Stomach (tissue), 9 donors: Measurements from ENCODE around the gene BTBD6. TPM values are rescaled to one million over a fixed set of nuclear protein-coding genes. Genes with fewer than 3 reads are reported as not detected.

Source experiments
- DNase-seq, 2 donors: peaks; one replicate each; pipeline versions ENCODE4 v3.0.0 to v3.0.0-alpha.2; 2013 to 2019
- H3K27ac ChIP-seq, 5 donors: fragments of 200-600 bp in 4 of 5; sonication (generic) in 4 of 5; one replicate each; pipeline ENCODE4 v1.5.1; 2013 to 2019; ENCODE audit warnings: mild to moderate bottlenecking in 1 of 5, moderate library complexity in 1 of 5
- H3K27me3 ChIP-seq, 3 donors: fragments of 200-600 bp; sonication (generic); one replicate each; pipeline ENCODE4 v1.5.1; 2017 to 2019; ENCODE audit warnings: mixed run types in 1 of 3
- H3K36me3 ChIP-seq, 4 donors: fragments of 200-600 bp; sonication (generic); 1 replicate in 3 of 4; 2 replicates in 1 of 4; pipeline ENCODE4 v1.5.1; 2016 to 2019
- H3K4me1 ChIP-seq, 4 donors: fragments of 200-600 bp; sonication (generic); one replicate each; pipeline ENCODE4 v1.5.1; 2016 to 2019
- H3K4me3 ChIP-seq, 4 donors: fragments of 200-600 bp; sonication (generic) in 3 of 4; one replicate each; pipeline ENCODE4 v1.5.1; 2016 to 2019; ENCODE audit warnings: mild to moderate bottlenecking in 1 of 4
- H3K9me3 ChIP-seq, 4 donors: fragments of 200-600 bp; sonication (generic); one replicate each; pipeline ENCODE4 v1.5.1; 2016 to 2019
- CTCF ChIP-seq, 7 experiments: fragments of 450-650 bp in 4 of 7; fragments of 200-600 bp in 3 of 7; sonication (generic) in 3 of 7; IDR thresholded peaks; one replicate each; pipeline ENCODE4 v1.5.1; 2016 to 2019; ENCODE audit warnings: antibody characterized with exemption in 7 of 7, control low read depth in 2 of 7, mild to moderate bottlenecking in 1 of 7
- EP300 ChIP-seq: sonication (generic); formaldehyde crosslinking; IDR thresholded peaks from one replicate; pipeline ENCODE4 v1.6.1; 2017; ENCODE audit warnings: antibody characterized with exemption
- POLR2A ChIP-seq, 4 donors: fragments of 450-650 bp; IDR thresholded peaks; one replicate each; pipeline ENCODE4 v1.6.1; 2016; ENCODE audit warnings: antibody characterized with exemption in 4 of 4, control low read depth in 2 of 4, mild to moderate bottlenecking in 1 of 4, moderate library complexity in 1 of 4
- POLR2AphosphoS5 ChIP-seq, 3 donors: sonication (generic); formaldehyde crosslinking; IDR thresholded peaks; one replicate each; pipeline ENCODE4 v1.6.1; 2016; ENCODE audit warnings: antibody characterized with exemption in 3 of 3
- WGBS, 5 donors: extraction: QIAGEN DNeasy Blood & Tissue Kit in 3 of 5; methylation state at CpG; one replicate each; pipeline versions ENCODE4 v1.1.5 to v1.1.7; 2013 to 2018; 5-methylcytosine and 5-hydroxymethylcytosine counted together
- intact Hi-C: fragments of 100-400 bp; cut with DNase I; formaldehyde crosslinking; loops from one replicate; pipeline ENCODE4 v1.15.1; 2023; ENCODE audit warnings: low total_unique reads
- polyA plus RNA-seq, 3 donors: library from polyadenylated mRNA; stranded (reverse); fragments of 200-250 nt; gene quantifications; one replicate each; pipeline ENCODE4 v1.2.3, GENCODE V29; 2013
- total RNA-seq, 5 donors: library from RNA; depleted of rRNA; stranded (reverse); fragments of >200 nt; gene quantifications; one replicate each; pipeline versions ENCODE4 v1.1.0 to v1.2.3, GENCODE V29; 2014 to 2016
- donor health status: healthy with polysubstance abuse.
- donor health status: Bipolar disorder and iron deficiency.
- donor health status: healthy.

BTBD6 gene
- total and polyA plus RNA-seq, 8 donors = 13.4 to 55.0 (median 38.0) TPM

DNA sequence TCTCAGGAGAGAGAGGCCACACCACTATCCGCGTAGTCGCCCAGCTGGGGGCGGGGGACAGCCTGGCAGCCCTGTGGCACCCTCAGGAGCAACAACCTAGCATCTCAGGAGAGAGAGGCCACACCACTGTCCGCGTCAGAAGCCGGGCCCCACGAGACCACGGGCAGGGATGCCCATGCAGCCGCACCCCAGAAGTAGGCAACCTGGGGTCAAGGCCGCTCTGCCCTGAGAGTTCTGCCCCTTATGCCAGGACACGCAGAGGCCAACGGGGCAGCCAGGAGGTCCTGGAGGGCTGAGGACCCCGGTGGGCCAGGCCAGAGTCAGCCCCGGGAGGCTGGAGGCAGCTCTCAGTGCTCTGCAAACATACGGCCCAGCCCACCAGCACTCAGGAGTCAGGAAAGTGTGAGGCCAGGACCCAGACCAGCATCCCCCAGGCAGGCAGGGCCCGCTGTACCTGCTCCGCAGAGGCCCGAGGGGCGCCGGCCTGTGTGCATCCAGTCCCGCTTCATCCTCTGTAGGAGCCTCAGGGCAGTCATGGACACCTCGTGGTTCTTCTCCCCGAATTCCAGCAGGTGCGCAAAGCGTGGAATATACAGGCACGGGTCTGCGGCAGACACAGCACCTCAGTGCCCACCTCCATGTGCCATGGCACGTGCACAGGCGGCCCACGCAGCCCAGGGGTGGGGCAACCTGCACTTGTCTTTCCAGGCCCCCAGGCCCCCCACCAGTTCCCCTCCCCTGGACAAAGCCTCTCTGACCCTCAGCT lies 7.3 kb upstream of the BTBD6 start:
- intact Hi-C loops = no loop called here
- TF ChIP-seq POLR2A (IDR thresholded peaks at IDR 0.05) = no peak
- TF ChIP-seq CTCF (IDR thresholded peaks at IDR 0.05) = no peak
- TF ChIP-seq EP300 = no peak
- TF ChIP-seq POLR2AphosphoS5 (IDR thresholded peaks at IDR 0.05) = no peak
- H3K36me3 ChIP-seq = peaks cover 5 to 37% (median 23%) of the 10 kb centered on the region in 4 donors
- no peaks in the 10 kb centered on the region for H3K27me3 ChIP-seq
- DNase-seq = no peak
- WGBS, 5 donors = 95 to 98% (median 97%) methylated on average over 10 to 27 of the region's 31 CpGs
- H3K4me1 ChIP-seq = no peaks in the 10 kb centered on the region
- no peak overlapping the region for H3K4me3 ChIP-seq
- no peaks in the 10 kb centered on the region for H3K9me3 ChIP-seq
- no peak overlapping the region for H3K27ac ChIP-seq

DNA sequence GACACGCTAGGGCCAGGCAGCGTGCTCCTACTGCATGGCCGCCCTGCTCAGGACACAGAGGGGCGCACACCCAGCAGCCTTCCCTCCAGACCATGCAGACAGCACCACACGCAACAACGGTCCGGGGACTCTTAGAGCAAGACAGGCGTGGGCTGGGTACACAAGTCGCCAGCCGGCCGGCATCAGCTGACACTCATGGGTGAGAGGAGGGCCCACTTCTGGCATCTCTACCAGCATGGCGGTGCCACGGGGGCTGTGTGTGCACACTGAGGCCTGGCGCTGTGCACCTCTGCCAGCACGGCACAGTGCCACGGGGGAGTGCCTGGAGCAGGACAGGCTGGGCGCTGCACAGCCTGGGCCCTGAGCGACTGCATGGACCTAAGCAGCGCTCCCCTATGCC lies 6.7 kb upstream of the BTBD6 start:
- Histone ChIP-seq H3K27me3 (no peaks in the 10 kb centered on the region), H3K4me1 (no peaks in the 10 kb centered on the region), H3K36me3 (peaks cover 5 to 37% (median 26%) of the 10 kb centered on the region in 4 donors), H3K27ac (no peak overlapping the region), H3K9me3 (no peaks in the 10 kb centered on the region), H3K4me3 (no peak overlapping the region)
- WGBS, 5 donors = 86 to 98% (median 95%) methylated on average over 13 to 19 of the region's 19 CpGs; no CpG with 5 or more reads in 1 of the 5 donors
- intact Hi-C loops = no loop called here
- no peak for DNase-seq
- no peak for TF ChIP-seq CTCF (IDR thresholded peaks at IDR 0.05)
- TF ChIP-seq POLR2AphosphoS5 (IDR thresholded peaks at IDR 0.05) = no peak
- no peak for TF ChIP-seq POLR2A (IDR thresholded peaks at IDR 0.05)
- no peak for TF ChIP-seq EP300

DNA sequence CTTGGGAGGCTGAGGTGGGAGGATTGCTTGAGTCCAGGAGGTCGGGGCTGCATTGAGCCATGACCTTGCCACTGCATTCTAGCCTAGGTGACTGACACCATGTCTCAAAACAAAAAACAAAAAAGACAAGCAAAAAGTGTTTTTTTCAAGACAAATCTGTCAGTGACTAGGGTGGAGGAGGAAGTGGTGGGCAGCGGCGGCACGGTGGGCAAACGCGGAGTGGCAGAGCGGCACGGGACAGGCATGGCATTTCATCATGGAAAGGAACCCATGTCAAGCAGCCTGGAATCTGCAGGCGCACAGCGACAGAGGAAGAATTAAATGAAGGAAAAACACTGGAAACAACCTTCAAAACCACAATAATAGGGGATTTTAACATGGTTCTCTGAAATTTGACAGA lies 4.0 kb upstream of the BTBD6 start:
- intact Hi-C loops = no loop called here
- 77 to 96% (median 95%) methylated on average over 10 of the region's 10 CpGs for WGBS, 5 donors
- no peaks in the 10 kb centered on the region for H3K27me3 ChIP-seq
- H3K36me3 ChIP-seq = peaks cover 5 to 42% (median 32%) of the 10 kb centered on the region in 4 donors
- H3K9me3 ChIP-seq = no peaks in the 10 kb centered on the region
- DNase-seq = no peak
- no peak overlapping the region for H3K4me3 ChIP-seq
- no peak for TF ChIP-seq POLR2AphosphoS5 (IDR thresholded peaks at IDR 0.05)
- no peak for TF ChIP-seq CTCF (IDR thresholded peaks at IDR 0.05)
- no peak for TF ChIP-seq EP300
- no peak for TF ChIP-seq POLR2A (IDR thresholded peaks at IDR 0.05)
- no peak overlapping the region for H3K27ac ChIP-seq
- H3K4me1 ChIP-seq = peaks cover 10 to 18% (median 17%) of the 10 kb centered on the region in 4 donors

DNA sequence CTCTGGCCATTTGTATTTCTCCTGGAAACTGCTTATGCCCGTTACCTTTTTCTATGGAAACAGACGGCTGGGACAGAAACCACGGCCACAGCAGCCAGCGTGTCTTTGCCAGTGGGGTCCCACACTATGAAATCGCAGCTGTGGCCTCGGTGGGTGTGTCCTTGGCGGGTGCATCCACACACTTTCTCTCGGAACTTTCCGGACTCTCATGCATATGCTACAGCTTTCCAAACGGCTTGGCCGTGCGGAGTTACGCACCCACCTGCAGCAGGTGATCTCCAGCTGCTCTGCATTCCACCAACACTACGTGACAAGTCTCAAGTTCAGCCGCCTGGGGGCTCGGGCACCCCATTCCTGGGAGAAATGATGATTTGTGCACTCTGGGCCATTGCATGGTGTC lies 1.3 kb upstream of the BTBD6 start:
- Histone ChIP-seq H3K27ac (no peak overlapping the region), H3K4me3 (no peak overlapping the region), H3K9me3 (no peaks in the 10 kb centered on the region), H3K4me1 (peaks cover 19 to 32% (median 28%) of the 10 kb centered on the region in 4 donors), H3K27me3 (no peaks in the 10 kb centered on the region), H3K36me3 (peaks cover 22 to 53% (median 43%) of the 10 kb centered on the region in 4 donors)
- no peak for DNase-seq
- intact Hi-C loops = no loop called here
- TF ChIP-seq CTCF (IDR thresholded peaks at IDR 0.05) (no peak), POLR2AphosphoS5 (IDR thresholded peaks at IDR 0.05) (no peak), POLR2A (IDR thresholded peaks at IDR 0.05) (no peak), EP300 (no peak)
- WGBS, 5 donors = 91 to 96% (median 95%) methylated on average over 16 of the region's 16 CpGs
